Tibial artery (tissue), 4 donors: ENCODE results near the gene NXPE4.
"Not testable (repeated sequence)": the region's sequence is repeated elsewhere in the genome, so short reads cannot be mapped to it uniquely, and the experiment has no call there.

Experiments
- DNase-seq, 2 donors: peaks; one replicate each; pipeline ENCODE4 v3.0.0-alpha.2; 2019
- H3K27ac ChIP-seq, 2 donors: fragments of 200-600 bp; sonication (generic) in 1 of 2; 1 replicate in 1 of 2; 2 replicates in 1 of 2; pipeline ENCODE4 v1.5.1; 2018 to 2019; ENCODE audit warnings: mild to moderate bottlenecking in 1 of 2
- H3K27me3 ChIP-seq, 2 donors: fragments of 200-600 bp; sonication (generic) in 1 of 2; one replicate each; pipeline versions ENCODE4 v1.5.1 to v1.6.0; 2016 to 2019
- H3K36me3 ChIP-seq, 3 donors: fragments of 200-600 bp; sonication (generic) in 2 of 3; one replicate each; pipeline ENCODE4 v1.5.1; 2016 to 2019; ENCODE audit warnings: mild to moderate bottlenecking in 2 of 3
- H3K4me1 ChIP-seq, 4 donors: fragments of 200-600 bp; sonication (generic) in 2 of 4; 1 replicate in 3 of 4; 2 replicates in 1 of 4; pipeline ENCODE4 v1.5.1; 2016 to 2019
- H3K4me3 ChIP-seq, 2 donors: fragments of 200-600 bp; sonication (generic) in 1 of 2; 1 replicate in 1 of 2; 2 replicates in 1 of 2; pipeline ENCODE4 v1.5.1; 2018 to 2019; ENCODE audit warnings: mild to moderate bottlenecking in 2 of 2
- H3K9me3 ChIP-seq, 3 donors: fragments of 200-600 bp; sonication (generic) in 1 of 3; one replicate each; pipeline ENCODE4 v1.5.1; 2016 to 2019
- CTCF ChIP-seq, 2 experiments: fragments of 200-600 bp in 1 of 2; fragments of 450-650 bp in 1 of 2; IDR thresholded peaks; one replicate each; pipeline ENCODE4 v1.5.1; 2017 to 2019; ENCODE audit warnings: antibody characterized with exemption in 2 of 2, mild to moderate bottlenecking in 1 of 2, moderate library complexity in 1 of 2
- intact Hi-C: fragments of 100-400 bp; cut with DNase I; formaldehyde crosslinking; loops from one replicate; pipeline ENCODE4 v1.15.0; 2023; ENCODE audit warnings: low total_unique reads

The NXPE4 gene

GRCh38 chr11:114612686-114613085 lies 17.1 kb upstream of the NXPE4 start:
- DNase-seq: no peak
- Histone ChIP-seq H3K27ac (no peak overlapping the region), H3K27me3 (no peaks in the 10 kb centered on the region), H3K4me1 (no peaks in the 10 kb centered on the region), H3K36me3 (no peaks in the 10 kb centered on the region), H3K9me3 (peaks cover 0 to 3% (median 0%) of the 10 kb centered on the region in 3 donors), H3K4me3 (no peak overlapping the region)
- no peak for TF ChIP-seq CTCF (IDR thresholded peaks at IDR 0.05)
- intact Hi-C loops: no loop called here

GRCh38 chr11:114612199-114612598 lies 16.6 kb upstream of the NXPE4 start:
- H3K27me3 ChIP-seq, intact Hi-C loops, H3K4me3 ChIP-seq, DNase-seq, H3K9me3 ChIP-seq, H3K36me3 ChIP-seq, H3K4me1 ChIP-seq, H3K27ac ChIP-seq: not testable (repeated sequence)

GRCh38 chr11:114610984-114611944 lies 15.7 kb upstream of the NXPE4 start:
- Histone ChIP-seq H3K27me3 (no peaks in the 10 kb centered on the region), H3K4me3 (no peak overlapping the region), H3K27ac (no peak overlapping the region), H3K4me1 (no peaks in the 10 kb centered on the region), H3K36me3 (no peaks in the 10 kb centered on the region), H3K9me3 (peaks cover 0 to 3% (median 0%) of the 10 kb centered on the region in 3 donors)
- intact Hi-C loops: no loop called here
- DNase-seq: no peak
- no peak for TF ChIP-seq CTCF (IDR thresholded peaks at IDR 0.05)

- Histone ChIP-seq H3K27me3 (no peaks in the 10 kb centered on the region), H3K9me3 (peaks cover 0 to 3% (median 0%) of the 10 kb centered on the region in 3 donors), H3K4me3 (no peak overlapping the region), H3K4me1 (no peaks in the 10 kb centered on the region), H3K27ac (no peak overlapping the region), H3K36me3 (no peaks in the 10 kb centered on the region)
- no peak for TF ChIP-seq CTCF (IDR thresholded peaks at IDR 0.05)
- intact Hi-C loops: no loop called here
- DNase-seq: no peak
These were observed 15.0 kb upstream of the NXPE4 start for GRCh38 chr11:114610550-114610949.

- Histone ChIP-seq H3K9me3 (peaks cover 0 to 3% (median 0%) of the 10 kb centered on the region in 3 donors), H3K27ac (no peak overlapping the region), H3K4me1 (no peaks in the 10 kb centered on the region), H3K36me3 (no peaks in the 10 kb centered on the region), H3K4me3 (no peak overlapping the region), H3K27me3 (no peaks in the 10 kb centered on the region)
- TF ChIP-seq CTCF (IDR thresholded peaks at IDR 0.05): no peak
- no peak for DNase-seq
- intact Hi-C loops: no loop called here
These were observed 13.8 kb upstream of the NXPE4 start for GRCh38 chr11:114609429-114609828.

- H3K27me3 ChIP-seq, H3K36me3 ChIP-seq, H3K4me3 ChIP-seq, DNase-seq, H3K9me3 ChIP-seq, H3K27ac ChIP-seq, H3K4me1 ChIP-seq, intact Hi-C loops: not testable (repeated sequence)
These were observed 13.0 kb upstream of the NXPE4 start for GRCh38 chr11:114608605-114609004.
